Panc1 (cell line): ENCODE measurements around the gene DNM1. TPM values are rescaled to one million over a fixed set of nuclear protein-coding genes. Genes with fewer than 3 reads are reported as not detected.
"Not testable (repeated sequence)": the region's sequence is repeated elsewhere in the genome, so short reads cannot be mapped to it uniquely, and the experiment has no call there.

Experiments
- ATAC-seq: fragments of 200-7000 bp; cut with Tn5 transposase; 2 replicates; pipeline ENCODE4 v1.9.1; 2020; ENCODE audit warnings: mild to moderate bottlenecking, moderate library complexity
- BruUV-seq: library from RNA; stranded (reverse); fragments of 400-500 nt; replicated peaks from 2 replicates; lab custom pipeline; 2021; lab: Mats Ljungman, UMichigan
- CTCF ChIA-PET: fragments of 300-600 bp; sonication (Branson Sonifier 250); formaldehyde crosslinking; loops from one replicate; lab custom pipeline; 2022; ENCODE audit warnings: antibody characterized with exemption; lab: Charles Lee
- POLR2A ChIA-PET: fragments of 300-600 bp; sonication (Branson Sonifier 250); formaldehyde crosslinking; loops from one replicate; lab custom pipeline; 2022; ENCODE audit warnings: antibody characterized with exemption; lab: Charles Lee
- DNase-seq: peaks from one replicate; pipeline ENCODE4 v3.0.0-alpha.2; 2010; ENCODE audit warnings: low read depth, low spot score
- H3K27ac ChIP-seq: 2 replicates; pipeline ENCODE4 v1.5.1; 2011; ENCODE audit warnings: mild to moderate bottlenecking, low read length, inconsistent platforms
- H3K27me3 ChIP-seq: fragments of 200-500 bp; sonication (Bioruptor generic); 2 replicates; pipeline ENCODE4 v1.6.0; 2014; ENCODE audit warnings: low read length, inconsistent platforms; ENCODE audit not compliant: control insufficient read depth, insufficient read depth
- H3K36me3 ChIP-seq: fragments of 200-500 bp; sonication (Bioruptor generic); 2 replicates; pipeline ENCODE4 v1.5.1; 2014; ENCODE audit warnings: inconsistent platforms, mild to moderate bottlenecking, low read length, moderate library complexity; ENCODE audit not compliant: control insufficient read depth, insufficient read depth
- H3K4me1 ChIP-seq: 2 replicates; pipeline ENCODE4 v1.5.1; 2011; ENCODE audit warnings: inconsistent platforms, mild to moderate bottlenecking, low read length, moderate library complexity; ENCODE audit not compliant: control insufficient read depth, insufficient read depth
- H3K4me3 ChIP-seq, 2 experiments: 2 replicates each; pipeline ENCODE4 v1.5.1; 2011 to 2012; ENCODE audit warnings: low read depth in 2 of 2, low read length in 2 of 2, mild to moderate bottlenecking in 2 of 2, inconsistent platforms in 1 of 2, moderate library complexity in 1 of 2
- H3K9me3 ChIP-seq: fragments of 200-500 bp; sonication (Bioruptor generic); 2 replicates; pipeline ENCODE4 v1.5.1; 2014; ENCODE audit warnings: low read depth, mild to moderate bottlenecking, inconsistent platforms, low read length, moderate library complexity; ENCODE audit not compliant: control insufficient read depth, insufficient read depth
- POLR2AphosphoS5 ChIP-seq: IDR thresholded peaks from 2 replicates; pipeline ENCODE4 v1.6.1; 2012; ENCODE audit warnings: mild to moderate bottlenecking, low read depth, low read length, moderate library complexity
- REST ChIP-seq, 2 experiments: IDR thresholded peaks; 2 replicates each; pipeline ENCODE4 v1.6.1; 2011 to 2012; ENCODE audit warnings: low read depth in 2 of 2, control low read depth in 1 of 2, low read length in 1 of 2, mild to moderate bottlenecking in 1 of 2, moderate library complexity in 1 of 2; ENCODE audit not compliant: insufficient read depth in 1 of 2
- SIN3A ChIP-seq: IDR thresholded peaks from 2 replicates; pipeline ENCODE4 v1.6.1; 2012; ENCODE audit warnings: low read depth, mild to moderate bottlenecking, low read length, moderate library complexity, borderline replicate concordance; ENCODE audit not compliant: insufficient read depth
- TCF7L2 ChIP-seq: IDR thresholded peaks from 2 replicates; pipeline ENCODE4 v1.6.1; 2011; ENCODE audit warnings: mild to moderate bottlenecking, low read depth, low read length, inconsistent platforms
- in situ Hi-C: cut with HindIII; loops from 2 replicates; pipeline ENCODE4 v1.10.0; 2016; ENCODE audit warnings: low sequenced_read_pairs, low pct_unique_long_range_greater_than_20kb
- intact Hi-C: fragments of 100-400 bp; cut with micrococcal nuclease; formaldehyde crosslinking; loops from one replicate; pipeline ENCODE4 v1.10.0; 2022; ENCODE audit not compliant: unreplicated experiment
- total RNA-seq: library from RNA; stranded (reverse); gene quantifications from one replicate; pipeline ENCODE4 v1.2.1, GENCODE V29; 2021; ENCODE audit not compliant: unreplicated experiment
- TF ChIP-seq, protein P1 (sequence below): fragments of 450-650 bp; IDR thresholded peaks from 2 replicates; pipeline ENCODE4 v1.5.1; 2017; ENCODE audit warnings: mild to moderate bottlenecking

The DNM1 gene
- total RNA-seq, 1 experiment from 2014 or later, result 18.7 TPM

- H3K36me3 ChIP-seq, result no peaks in the 10 kb centered on the region
- no peaks in the 10 kb centered on the region for H3K9me3 ChIP-seq
- intact Hi-C loops, result no loop called here
- no peak overlapping the region for H3K27ac ChIP-seq
- H3K27me3 ChIP-seq, result no peaks in the 10 kb centered on the region
- DNase-seq (no peak), ATAC-seq (no peak)
- H3K4me3 ChIP-seq, result no peak overlapping the region
- no peak for TF ChIP-seq POLR2AphosphoS5
- H3K4me1 ChIP-seq, result no peaks in the 10 kb centered on the region
- ChIA-PET POLR2A (no interaction called here), CTCF (interaction anchor here (0.6 kb wide), 1 partner anchor 23 kb away, joined by 3 read pairs; no protein-coding TSS in a partner anchor)
- no TSS peak for BruUV-seq
- in situ Hi-C loops, result no loop called here
These were observed 23.2 kb downstream of the DNM1 start for GRCh38 chr9:128226412-128226801.

DNA sequence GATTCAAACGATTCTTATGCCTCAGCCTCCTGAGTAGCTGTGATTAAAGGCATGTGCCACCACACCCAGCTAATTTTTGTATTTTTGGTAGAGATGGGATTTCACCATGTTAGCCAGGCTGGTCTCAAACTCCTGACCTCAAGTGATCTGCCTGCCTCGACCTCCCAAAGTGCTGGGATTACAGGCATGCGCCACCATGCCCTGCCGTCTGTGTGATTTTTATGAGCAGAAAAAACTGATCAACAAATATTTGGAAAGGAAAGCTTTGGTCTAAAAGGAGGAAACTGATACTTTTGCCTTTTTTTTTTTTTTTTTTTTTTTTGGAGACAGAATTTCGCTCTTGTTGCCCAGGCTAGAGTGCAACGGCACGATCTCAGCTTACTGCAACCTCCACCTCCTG, 27.7 kb downstream of the DNM1 start:
- DNase-seq, CTCF ChIA-PET, H3K4me3 ChIP-seq, H3K27ac ChIP-seq, H3K27me3 ChIP-seq, H3K36me3 ChIP-seq, H3K4me1 ChIP-seq, in situ Hi-C loops, H3K9me3 ChIP-seq, POLR2A ChIA-PET, ATAC-seq, BruUV-seq, intact Hi-C loops: not testable (repeated sequence)

DNA sequence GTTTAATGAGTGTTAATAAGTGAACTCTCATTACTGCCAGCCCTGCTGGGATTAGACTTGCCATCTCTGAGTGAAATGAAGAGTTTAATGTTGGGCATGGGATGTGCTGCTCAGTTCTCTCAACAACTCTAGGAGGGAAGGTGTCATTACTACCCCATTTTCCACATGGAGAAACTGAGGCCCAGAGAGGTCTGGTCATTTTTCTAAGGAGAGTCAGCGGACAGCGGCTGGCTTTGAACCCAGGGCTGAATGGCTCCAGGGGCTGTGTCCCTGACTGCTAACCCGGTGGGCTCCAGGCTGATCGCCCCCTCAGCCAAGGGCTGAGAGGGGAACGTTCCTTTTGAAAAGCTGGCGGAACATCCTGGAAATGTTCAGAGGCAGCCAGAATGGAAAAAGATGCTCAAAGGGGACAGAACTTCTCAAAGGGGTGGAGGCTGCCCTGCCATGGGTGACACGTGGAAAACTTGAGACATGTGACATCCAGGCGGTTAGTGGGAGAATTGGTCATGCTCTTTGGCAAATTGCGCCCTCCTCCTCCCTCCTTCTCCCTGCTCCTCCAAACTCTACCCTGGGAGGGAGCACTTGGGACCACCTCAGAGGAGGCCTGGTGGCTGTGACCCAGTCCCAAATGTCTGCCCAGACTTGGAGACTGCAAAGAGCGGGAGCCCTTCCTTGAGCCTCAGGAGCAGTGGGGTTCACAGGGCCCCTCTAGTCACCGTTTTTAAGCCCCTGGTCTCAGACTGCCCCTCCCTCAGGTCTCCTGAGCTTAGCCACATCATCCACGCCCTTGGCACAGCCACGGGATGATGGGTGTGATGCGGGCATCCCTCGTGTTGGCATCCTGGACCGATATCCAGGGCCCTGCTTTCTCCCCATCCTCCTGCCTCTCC, 28.7 kb downstream of the DNM1 start:
- ATAC-seq (0 out of 2 replicates have a peak, but pooled peaks have one; percentile 30), DNase-seq (no peak)
- TF ChIP-seq, protein P1, sequence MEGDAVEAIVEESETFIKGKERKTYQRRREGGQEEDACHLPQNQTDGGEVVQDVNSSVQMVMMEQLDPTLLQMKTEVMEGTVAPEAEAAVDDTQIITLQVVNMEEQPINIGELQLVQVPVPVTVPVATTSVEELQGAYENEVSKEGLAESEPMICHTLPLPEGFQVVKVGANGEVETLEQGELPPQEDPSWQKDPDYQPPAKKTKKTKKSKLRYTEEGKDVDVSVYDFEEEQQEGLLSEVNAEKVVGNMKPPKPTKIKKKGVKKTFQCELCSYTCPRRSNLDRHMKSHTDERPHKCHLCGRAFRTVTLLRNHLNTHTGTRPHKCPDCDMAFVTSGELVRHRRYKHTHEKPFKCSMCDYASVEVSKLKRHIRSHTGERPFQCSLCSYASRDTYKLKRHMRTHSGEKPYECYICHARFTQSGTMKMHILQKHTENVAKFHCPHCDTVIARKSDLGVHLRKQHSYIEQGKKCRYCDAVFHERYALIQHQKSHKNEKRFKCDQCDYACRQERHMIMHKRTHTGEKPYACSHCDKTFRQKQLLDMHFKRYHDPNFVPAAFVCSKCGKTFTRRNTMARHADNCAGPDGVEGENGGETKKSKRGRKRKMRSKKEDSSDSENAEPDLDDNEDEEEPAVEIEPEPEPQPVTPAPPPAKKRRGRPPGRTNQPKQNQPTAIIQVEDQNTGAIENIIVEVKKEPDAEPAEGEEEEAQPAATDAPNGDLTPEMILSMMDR, result no peak
- TF ChIP-seq SIN3A (no peak), REST (IDR thresholded peaks at IDR 0.05; ENCODE audit: insufficient read depth in 1 of 2, low read depth in 2 of 2, low read length in 1 of 2) (no peak), POLR2AphosphoS5 (no peak), TCF7L2 (no peak)
- Histone ChIP-seq H3K36me3 (no peaks in the 10 kb centered on the region), H3K4me3 (no peak overlapping the region), H3K27me3 (no peaks in the 10 kb centered on the region), H3K9me3 (no peaks in the 10 kb centered on the region), H3K4me1 (no peaks in the 10 kb centered on the region), H3K27ac (no peak overlapping the region)
- intact Hi-C loops, result no loop called here
- in situ Hi-C loops, result no loop called here
- BruUV-seq, result no TSS peak
- POLR2A ChIA-PET, result no interaction called here
- CTCF ChIA-PET, result no interaction called here
